GM06990 (cell line): ENCODE measurements around the gene AFAP1L2.

Experiments
- DNase-seq: peaks from one replicate; pipeline ENCODE4 v3.0.0-alpha.2; 2011; ENCODE audit not compliant: insufficient read length; ENCODE audit errors: extremely low read depth
- H3K27me3 ChIP-seq: replicated peaks from 2 replicates; pipeline ENCODE4 v1.6.0; 2011; ENCODE audit warnings: low read length; ENCODE audit not compliant: control insufficient read depth, insufficient read depth
- H3K36me3 ChIP-seq: 2 replicates; pipeline ENCODE4 v1.5.1; 2011; ENCODE audit warnings: low read length; ENCODE audit not compliant: control insufficient read depth, insufficient read depth
- H3K4me3 ChIP-seq: replicated peaks from 2 replicates; pipeline ENCODE4 v1.5.1; 2011; ENCODE audit warnings: low read depth, mild to moderate bottlenecking, control low read depth, low read length
- TF ChIP-seq, protein P1 (sequence below): IDR thresholded peaks from 2 replicates; pipeline ENCODE4 v1.5.1; 2011; ENCODE audit warnings: low read length, control low read depth, mild to moderate bottlenecking, inconsistent platforms; ENCODE audit not compliant: insufficient read depth, poor library complexity, severe bottlenecking

Gene AFAP1L2

DNA sequence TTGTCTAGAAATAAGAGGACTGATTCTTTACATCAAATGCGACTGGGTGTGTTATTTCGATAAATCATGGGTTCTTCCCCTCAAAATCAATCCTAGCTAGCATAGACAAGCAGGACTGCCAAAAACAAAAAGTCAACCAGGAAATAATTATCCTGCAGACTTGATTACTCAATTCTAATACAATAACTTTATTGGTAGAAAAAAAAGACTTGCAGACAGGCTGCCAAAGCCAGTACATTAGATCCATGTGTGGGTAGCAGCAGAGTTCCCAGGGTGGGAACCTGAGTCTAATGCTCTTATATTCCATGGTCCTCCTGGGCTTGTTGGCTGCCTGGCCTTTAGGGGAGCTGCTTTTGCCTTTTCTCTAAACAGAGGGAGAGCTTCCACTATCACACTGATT lies 7.8 kb downstream of the AFAP1L2 start:
- DNase-seq: no peak
- H3K4me3 ChIP-seq: no peak overlapping the region
- no peaks in the 10 kb centered on the region for H3K27me3 ChIP-seq
- TF ChIP-seq, protein P1, sequence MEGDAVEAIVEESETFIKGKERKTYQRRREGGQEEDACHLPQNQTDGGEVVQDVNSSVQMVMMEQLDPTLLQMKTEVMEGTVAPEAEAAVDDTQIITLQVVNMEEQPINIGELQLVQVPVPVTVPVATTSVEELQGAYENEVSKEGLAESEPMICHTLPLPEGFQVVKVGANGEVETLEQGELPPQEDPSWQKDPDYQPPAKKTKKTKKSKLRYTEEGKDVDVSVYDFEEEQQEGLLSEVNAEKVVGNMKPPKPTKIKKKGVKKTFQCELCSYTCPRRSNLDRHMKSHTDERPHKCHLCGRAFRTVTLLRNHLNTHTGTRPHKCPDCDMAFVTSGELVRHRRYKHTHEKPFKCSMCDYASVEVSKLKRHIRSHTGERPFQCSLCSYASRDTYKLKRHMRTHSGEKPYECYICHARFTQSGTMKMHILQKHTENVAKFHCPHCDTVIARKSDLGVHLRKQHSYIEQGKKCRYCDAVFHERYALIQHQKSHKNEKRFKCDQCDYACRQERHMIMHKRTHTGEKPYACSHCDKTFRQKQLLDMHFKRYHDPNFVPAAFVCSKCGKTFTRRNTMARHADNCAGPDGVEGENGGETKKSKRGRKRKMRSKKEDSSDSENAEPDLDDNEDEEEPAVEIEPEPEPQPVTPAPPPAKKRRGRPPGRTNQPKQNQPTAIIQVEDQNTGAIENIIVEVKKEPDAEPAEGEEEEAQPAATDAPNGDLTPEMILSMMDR: no peak
- H3K36me3 ChIP-seq: no peaks in the 10 kb centered on the region

DNA sequence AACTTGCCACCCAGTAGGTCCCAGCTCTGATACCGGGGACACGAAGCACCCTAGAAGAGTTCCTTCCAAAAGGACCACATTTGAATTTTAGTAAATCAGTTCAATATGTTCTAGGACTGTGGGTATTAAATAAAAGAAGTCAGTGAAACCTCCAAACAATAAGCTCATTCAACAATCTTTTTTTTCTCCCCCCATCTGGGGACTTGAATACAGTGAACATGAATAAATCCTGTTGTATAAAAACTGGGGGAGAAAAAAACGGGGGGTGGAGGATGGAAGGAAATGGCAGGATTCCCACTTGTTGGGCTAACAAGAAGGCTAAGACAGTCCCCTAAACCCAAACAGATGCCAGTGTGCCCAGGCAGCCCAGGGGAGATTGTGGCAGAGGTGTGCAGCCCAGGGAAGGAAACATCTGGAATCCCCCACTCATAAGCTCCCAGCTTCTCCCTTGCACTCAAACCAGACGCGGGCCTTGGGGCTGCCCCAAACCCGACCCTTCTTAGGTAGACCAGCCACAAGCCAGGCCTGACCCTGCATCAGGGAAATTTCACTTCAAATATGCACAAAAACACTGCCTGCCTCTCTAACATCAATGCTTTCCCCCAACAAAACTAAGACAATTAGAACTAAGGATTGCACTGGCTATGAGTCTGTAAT lies 8.8 kb downstream of the AFAP1L2 start:
- Histone ChIP-seq H3K27me3 (no peaks in the 10 kb centered on the region), H3K36me3 (no peaks in the 10 kb centered on the region), H3K4me3 (no peak overlapping the region)
- no peak for DNase-seq
- TF ChIP-seq, protein P1: no peak

- no peaks in the 10 kb centered on the region for H3K36me3 ChIP-seq
- no peaks in the 10 kb centered on the region for H3K27me3 ChIP-seq
- no peak for DNase-seq
- TF ChIP-seq, protein P1: no peak
- H3K4me3 ChIP-seq: no peak overlapping the region
Measured at GRCh38 chr10:114394531-114394930, 9.8 kb downstream of the AFAP1L2 start.

DNA sequence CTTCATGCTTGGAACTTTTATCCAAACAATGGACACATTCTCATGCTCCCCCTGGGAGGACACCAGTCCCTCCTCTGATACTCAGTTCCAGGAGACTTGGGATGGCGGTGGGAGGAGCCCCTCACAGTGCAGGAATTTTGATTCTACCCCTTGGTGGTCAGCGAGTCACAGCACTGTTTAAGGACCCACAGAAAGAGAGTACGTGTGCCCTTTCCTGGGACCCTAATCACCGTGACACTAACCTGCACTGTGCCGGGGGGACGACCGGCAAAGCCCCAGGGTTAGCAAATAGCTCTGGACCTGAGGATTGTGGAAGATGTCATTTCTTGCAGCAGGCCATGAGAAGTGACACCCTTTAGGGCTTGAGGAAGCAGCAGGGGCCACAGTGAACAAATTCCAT lies 10.4 kb downstream of the AFAP1L2 start:
- DNase-seq: no peak
- H3K27me3 ChIP-seq: no peaks in the 10 kb centered on the region

DNA sequence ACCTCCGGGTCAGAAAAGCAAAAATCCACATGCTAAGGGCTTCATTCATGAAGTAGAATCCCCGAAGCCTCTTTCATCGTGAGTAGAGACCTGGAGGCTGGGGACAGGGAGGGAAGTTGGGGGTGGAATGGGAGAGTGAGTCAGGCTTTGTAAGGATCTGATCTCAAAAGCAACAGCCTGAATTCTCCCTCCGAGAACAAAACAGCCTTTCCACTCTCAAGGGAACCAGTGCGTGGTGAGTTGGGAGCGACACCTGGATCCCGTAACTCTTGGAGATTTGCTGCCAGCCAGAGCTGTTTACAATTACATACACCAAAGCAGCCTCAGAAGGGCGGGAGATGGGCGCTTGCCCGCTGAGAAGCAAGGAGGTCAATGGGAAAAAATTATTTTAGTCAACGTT lies 10.8 kb downstream of the AFAP1L2 start:
- DNase-seq: no peak
- TF ChIP-seq, protein P1: no peak
- Histone ChIP-seq H3K36me3 (no peaks in the 10 kb centered on the region), H3K4me3 (no peak overlapping the region), H3K27me3 (no peaks in the 10 kb centered on the region)

More for the DNA sequence above, 10.4 kb downstream of the AFAP1L2 start:
- H3K36me3 ChIP-seq: no peaks in the 10 kb centered on the region
- H3K4me3 ChIP-seq: no peak overlapping the region
- TF ChIP-seq, protein P1: no peak
